NT2/D1 (cell line): Measurements from ENCODE around the gene BAZ1B.
"Not testable (repeated sequence)": the region's sequence is repeated elsewhere in the genome, so short reads cannot be mapped to it uniquely, and the experiment has no call there.

Experiments
- DNase-seq: peaks from one replicate; pipeline ENCODE4 v3.0.0-alpha.2; 2011; ENCODE audit warnings: low read depth, low spot score
- H3K27me3 ChIP-seq: 2 replicates; pipeline ENCODE4 v1.6.0; 2011; ENCODE audit warnings: mild to moderate bottlenecking; ENCODE audit not compliant: insufficient read length, insufficient read depth
- H3K36me3 ChIP-seq: 2 replicates; pipeline ENCODE4 v1.6.1; 2011; ENCODE audit warnings: mild to moderate bottlenecking, low read length, mixed read lengths; ENCODE audit not compliant: insufficient read depth, insufficient read length
- H3K4me1 ChIP-seq: 2 replicates; pipeline ENCODE4 v1.5.1; 2011; ENCODE audit not compliant: insufficient read depth, insufficient read length
- H3K4me3 ChIP-seq: 2 replicates; pipeline ENCODE4 v1.5.1; 2011; ENCODE audit warnings: low read depth; ENCODE audit not compliant: insufficient read length
- H3K9ac ChIP-seq: 2 replicates; pipeline ENCODE4 v1.6.0; 2011; ENCODE audit warnings: low read depth; ENCODE audit not compliant: insufficient read length
- H3K9me3 ChIP-seq: 2 replicates; pipeline ENCODE4 v1.5.1; 2011; ENCODE audit warnings: mild to moderate bottlenecking, low read length; ENCODE audit not compliant: insufficient read depth
- SUZ12 ChIP-seq: IDR thresholded peaks from 2 replicates; pipeline ENCODE4 v1.6.1; 2011; ENCODE audit not compliant: insufficient read length, insufficient read depth; ENCODE audit errors: extremely low read depth
- YY1 ChIP-seq: IDR thresholded peaks from 2 replicates; pipeline ENCODE4 v1.6.1; 2011; ENCODE audit not compliant: insufficient read length, insufficient read depth
- ZNF274 ChIP-seq: IDR thresholded peaks from 2 replicates; pipeline ENCODE4 v1.6.1; 2011; ENCODE audit warnings: mild to moderate bottlenecking, low read depth, low read length

BAZ1B gene

DNA sequence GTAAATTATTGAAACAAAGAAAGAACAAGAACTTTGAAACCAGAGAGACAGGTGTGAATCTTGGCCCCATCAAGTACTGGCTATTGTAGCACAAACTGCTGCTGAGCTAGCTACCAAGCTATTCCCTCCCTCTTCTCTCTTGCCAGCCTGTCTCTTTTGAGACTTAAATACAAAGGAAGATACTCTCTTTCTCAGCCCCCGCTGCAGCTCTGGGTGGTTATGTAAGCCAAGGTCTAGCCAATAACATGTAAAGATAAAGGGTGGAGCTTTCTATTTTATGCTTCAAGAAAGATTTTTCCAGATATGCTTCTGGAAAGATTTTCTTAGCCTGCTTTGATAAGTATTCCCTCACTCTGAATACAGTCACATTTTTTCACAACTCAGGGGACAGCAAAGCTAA lies 17.2 kb downstream of the BAZ1B start:
- TF ChIP-seq YY1 (no peak), SUZ12 (no peak), ZNF274 (no peak)
- Histone ChIP-seq H3K4me1 (no peaks in the 10 kb centered on the region), H3K9ac (no peak overlapping the region), H3K4me3 (no peak overlapping the region), H3K36me3 (peaks cover 76% of the 10 kb centered on the region), H3K27me3 (no peaks in the 10 kb centered on the region), H3K9me3 (no peaks in the 10 kb centered on the region)
- DNase-seq, result no peak

DNA sequence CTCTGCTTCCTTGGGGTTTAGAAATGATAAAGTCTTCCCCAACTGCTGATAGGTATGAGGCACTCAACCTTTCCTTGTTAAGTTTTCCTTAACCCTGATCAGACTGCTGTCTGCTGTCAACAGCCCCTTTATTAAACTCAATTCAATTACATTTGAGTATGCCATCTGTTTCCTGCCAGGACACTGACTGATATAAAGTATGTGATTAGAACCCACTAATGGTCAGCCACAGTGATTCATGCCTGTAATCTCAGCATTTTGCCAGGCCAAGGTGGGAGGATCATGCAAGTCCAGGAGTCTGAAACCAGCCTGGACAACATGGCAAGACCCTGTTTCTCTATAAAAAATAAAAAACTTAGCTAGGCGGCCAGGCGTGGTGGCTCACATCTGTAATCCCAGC lies 18.1 kb downstream of the BAZ1B start:
- DNase-seq, result no peak
- Histone ChIP-seq H3K4me1 (no peaks in the 10 kb centered on the region), H3K27me3 (no peaks in the 10 kb centered on the region), H3K9me3 (no peaks in the 10 kb centered on the region), H3K4me3 (no peak overlapping the region), H3K9ac (no peak overlapping the region), H3K36me3 (peaks cover 76% of the 10 kb centered on the region)
- TF ChIP-seq ZNF274 (no peak), YY1 (no peak), SUZ12 (no peak)

DNA sequence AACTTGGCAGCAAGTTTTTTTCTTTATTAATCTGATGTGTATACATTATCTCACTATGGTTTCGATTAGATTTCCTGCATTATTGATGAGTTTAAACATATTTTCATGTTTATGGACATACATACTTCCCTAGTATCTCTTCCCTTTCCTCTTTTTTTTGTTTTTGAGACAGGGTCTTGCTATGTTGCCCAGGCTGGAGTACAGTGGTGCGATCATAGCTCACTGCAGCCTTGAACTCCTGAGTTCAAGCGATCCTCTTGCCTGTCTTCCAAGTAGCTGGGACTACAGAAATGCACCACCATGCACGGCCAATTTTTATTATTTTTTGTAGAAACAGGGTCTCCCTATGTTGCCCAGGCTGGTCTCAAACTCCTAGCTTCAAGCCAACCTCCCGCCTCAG lies 18.9 kb downstream of the BAZ1B start:
- Histone ChIP-seq H3K36me3 (peaks cover 80% of the 10 kb centered on the region), H3K27me3 (no peaks in the 10 kb centered on the region), H3K9me3 (no peaks in the 10 kb centered on the region), H3K4me3 (no peak overlapping the region), H3K9ac (no peak overlapping the region), H3K4me1 (no peaks in the 10 kb centered on the region)
- DNase-seq, result no peak
- TF ChIP-seq YY1 (no peak), ZNF274 (no peak), SUZ12 (no peak)

DNA sequence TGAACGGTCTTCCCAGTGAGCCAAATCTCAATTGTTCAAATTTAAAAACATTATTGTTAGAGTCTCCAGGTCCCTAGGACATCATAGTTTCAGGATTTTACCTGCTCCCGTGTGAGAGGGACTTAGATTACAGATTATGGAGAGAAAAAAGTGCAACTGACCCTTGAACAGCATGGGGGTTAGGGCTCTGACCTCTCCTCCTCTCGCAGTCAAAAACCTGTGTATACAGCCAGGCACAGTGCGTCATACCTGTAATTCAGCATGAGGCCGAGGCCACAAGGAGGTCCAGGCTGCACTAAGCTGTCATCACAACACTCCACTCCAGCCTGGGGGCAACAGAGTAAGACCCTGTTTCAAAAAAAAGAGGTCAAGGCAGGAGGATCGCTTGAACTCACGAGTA lies 25.5 kb downstream of the BAZ1B start:
- Histone ChIP-seq H3K27me3 (no peaks in the 10 kb centered on the region), H3K9me3 (no peaks in the 10 kb centered on the region), H3K4me3 (no peak overlapping the region), H3K36me3 (peaks cover 80% of the 10 kb centered on the region), H3K4me1 (no peaks in the 10 kb centered on the region), H3K9ac (no peak overlapping the region)
- TF ChIP-seq ZNF274 (no peak), YY1 (no peak), SUZ12 (no peak)
- no peak for DNase-seq

DNA sequence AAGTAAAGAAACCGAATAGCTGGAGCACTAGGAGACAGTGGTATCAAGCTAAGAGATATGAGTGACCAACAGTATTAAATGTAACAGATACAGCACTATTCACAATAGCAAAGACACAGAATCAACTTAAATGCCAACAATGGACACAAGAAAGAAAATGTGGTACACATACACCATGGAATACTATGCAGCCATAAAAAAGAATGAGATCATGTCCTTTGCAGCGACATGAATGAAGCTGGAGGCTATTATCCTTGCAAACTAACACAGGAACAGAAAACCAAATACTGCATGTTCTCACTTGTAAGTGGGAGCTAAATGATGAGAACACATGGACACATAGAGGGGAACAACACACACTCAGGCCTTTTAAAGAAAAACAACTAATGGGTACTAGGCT lies 26.6 kb downstream of the BAZ1B start:
- not testable (repeated sequence) for DNase-seq

DNA sequence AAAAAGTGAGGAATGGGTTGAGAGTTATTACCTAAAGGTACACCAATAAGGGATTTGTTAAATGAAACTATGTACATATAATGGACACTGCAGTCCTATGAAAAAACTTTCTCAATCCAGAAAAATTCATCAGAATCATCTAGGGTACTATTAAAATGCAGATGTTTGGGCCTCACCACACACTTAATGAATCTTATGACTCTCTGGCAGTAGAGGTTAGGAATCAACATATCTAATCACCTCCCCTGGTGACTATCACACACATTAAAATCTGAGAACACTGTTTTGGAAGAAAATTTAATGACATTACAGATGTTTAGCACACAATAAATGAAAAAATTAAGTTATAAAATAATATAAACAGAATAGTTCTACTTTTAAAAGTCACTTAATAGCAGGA lies 32.1 kb downstream of the BAZ1B start:
- no peak overlapping the region for H3K9ac ChIP-seq
- peaks cover 81% of the 10 kb centered on the region for H3K36me3 ChIP-seq
- no peak for TF ChIP-seq ZNF274
- TF ChIP-seq YY1, result no peak
- no peak for TF ChIP-seq SUZ12
- H3K4me1 ChIP-seq, result no peaks in the 10 kb centered on the region
- no peaks in the 10 kb centered on the region for H3K9me3 ChIP-seq
- H3K4me3 ChIP-seq, result no peak overlapping the region
- DNase-seq, result no peak
- no peaks in the 10 kb centered on the region for H3K27me3 ChIP-seq

More for the DNA sequence above, 26.6 kb downstream of the BAZ1B start:
- H3K4me3 ChIP-seq, H3K27me3 ChIP-seq, H3K9me3 ChIP-seq, H3K9ac ChIP-seq, H3K4me1 ChIP-seq: not testable (repeated sequence)
- H3K36me3 ChIP-seq, result peaks cover 81% of the 10 kb centered on the region

DNA sequence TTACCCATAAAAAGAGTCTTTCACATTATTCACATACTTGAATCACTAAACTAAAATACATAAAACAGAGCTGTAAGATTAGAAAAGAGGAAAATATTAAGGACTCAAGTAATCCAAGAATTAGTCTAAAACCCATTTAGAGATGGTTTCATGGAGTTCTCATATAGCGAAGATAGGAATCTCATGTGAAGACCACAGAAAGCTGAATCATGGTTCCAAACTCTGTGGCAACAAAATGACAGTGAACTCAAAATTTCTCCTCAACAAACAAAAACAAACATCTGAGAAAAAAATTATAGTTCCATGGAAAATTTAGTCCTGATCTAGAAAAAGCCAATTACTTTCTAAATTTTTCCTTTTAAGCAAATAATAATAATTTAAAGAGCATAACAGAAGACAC lies 34.6 kb downstream of the BAZ1B start:
- TF ChIP-seq ZNF274, result no peak
- TF ChIP-seq YY1, result no peak
- TF ChIP-seq SUZ12, result no peak

DNA sequence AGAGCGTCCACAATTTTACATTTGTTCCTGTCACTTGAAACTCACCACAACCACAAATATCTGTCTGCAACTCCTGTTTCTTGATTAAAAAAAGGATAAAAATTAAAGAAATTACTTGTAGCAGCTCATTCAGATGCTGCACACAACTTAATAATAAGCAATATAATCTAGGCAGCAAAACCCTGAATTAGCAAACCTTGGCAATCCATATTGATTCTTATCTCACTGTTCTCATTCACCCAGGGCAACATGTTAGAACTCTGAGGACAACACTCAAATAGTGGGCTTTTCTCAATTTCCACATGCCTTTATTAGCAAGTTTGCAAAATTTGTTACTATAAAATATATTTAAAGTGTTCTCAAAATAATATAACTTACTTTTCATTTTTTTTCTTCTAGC lies 38.9 kb downstream of the BAZ1B start:
- Histone ChIP-seq H3K27me3 (no peaks in the 10 kb centered on the region), H3K9ac (no peak overlapping the region), H3K36me3 (peaks cover 62% of the 10 kb centered on the region), H3K4me1 (no peaks in the 10 kb centered on the region), H3K4me3 (no peak overlapping the region), H3K9me3 (no peaks in the 10 kb centered on the region)
- no peak for TF ChIP-seq SUZ12
- TF ChIP-seq YY1, result no peak
- TF ChIP-seq ZNF274, result no peak
- no peak for DNase-seq

More for the DNA sequence above, 34.6 kb downstream of the BAZ1B start:
- Histone ChIP-seq H3K9me3 (no peaks in the 10 kb centered on the region), H3K4me3 (no peak overlapping the region), H3K27me3 (no peaks in the 10 kb centered on the region), H3K9ac (no peak overlapping the region), H3K36me3 (peaks cover 75% of the 10 kb centered on the region), H3K4me1 (no peaks in the 10 kb centered on the region)
- DNase-seq, result no peak
